SKM-1 (cell line): Measurements from ENCODE around the gene TADA3.

Experiments
- DNase-seq: peaks from one replicate; lab custom pipeline; 2025; ENCODE audit not compliant: unreplicated experiment; lab: John Stamatoyannopoulos, UW

The TADA3 gene

GRCh38 chr3:9731206-9732079, 60.8 kb downstream of the TADA3 start, which contains the start of gene BRPF1:
BRPF1 (plus strand) TSS chr3:9731735; CDS start chr3:9734141, 2,406 bp downstream.
- DNase-seq, result peak; percentile 96

GRCh38 chr3:9730657-9731205, 61.5 kb downstream of the TADA3 start:
- peak; percentile 96 for DNase-seq
